BLaER1 (cell line): ENCODE measurements around the gene SPATA17.

Experiments
- H3K27ac ChIP-seq: shearing (Covaris generic); formaldehyde crosslinking; 2 replicates; pipeline ENCODE4 v1.8.1; 2022
- H3K27me3 ChIP-seq: shearing (Covaris generic); formaldehyde crosslinking; 2 replicates; pipeline ENCODE4 v1.8.1; 2022
- H3K36me3 ChIP-seq: shearing (Covaris generic); formaldehyde crosslinking; 2 replicates; pipeline ENCODE4 v1.8.1; 2022
- H3K4me1 ChIP-seq: shearing (Covaris generic); formaldehyde crosslinking; 2 replicates; pipeline ENCODE4 v1.8.1; 2022
- H3K4me2 ChIP-seq: shearing (Covaris generic); formaldehyde crosslinking; 2 replicates; pipeline ENCODE4 v1.8.1; 2022
- H3K4me3 ChIP-seq: shearing (Covaris generic); formaldehyde crosslinking; 2 replicates; pipeline ENCODE4 v1.8.1; 2022
- H3K9ac ChIP-seq: shearing (Covaris generic); formaldehyde crosslinking; 2 replicates; pipeline ENCODE4 v1.8.1; 2022
- H3K9me3 ChIP-seq: shearing (Covaris generic); formaldehyde crosslinking; 2 replicates; pipeline ENCODE4 v1.8.1; 2022
- H4K20me1 ChIP-seq: shearing (Covaris generic); formaldehyde crosslinking; 2 replicates; pipeline ENCODE4 v1.8.1; 2022
- Cebpa-rat ChIP-seq: shearing (Covaris generic); IDR thresholded peaks from 2 replicates; pipeline ENCODE4 v1.8.1; 2022

SPATA17 gene

DNA sequence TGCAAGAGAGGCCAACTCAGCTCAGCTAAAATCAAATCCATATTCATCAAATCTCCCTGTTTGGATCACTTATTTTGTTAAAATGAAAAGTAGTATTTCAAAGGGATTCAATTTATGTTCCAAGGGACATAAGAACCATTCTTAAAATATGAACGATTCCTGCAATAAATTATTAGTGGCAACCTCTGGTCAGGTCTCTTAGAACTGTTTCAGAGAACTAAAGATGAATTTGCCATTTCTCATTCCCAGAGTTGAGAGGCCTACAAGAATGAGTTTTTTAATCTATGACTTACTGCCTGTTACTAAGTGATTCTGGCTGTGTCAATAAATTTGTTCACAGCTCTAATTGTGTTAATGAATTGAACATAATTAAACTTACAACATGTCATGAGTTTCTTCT lies 268.5 kb downstream of the SPATA17 start:
- no peak overlapping the region for H3K9ac ChIP-seq

GRCh38 chr1:217907504-217907903 lies 276.4 kb downstream of the SPATA17 start:
- H3K4me2 ChIP-seq, result no peak overlapping the region
- no peak for TF ChIP-seq Cebpa-rat
- H3K27me3 ChIP-seq, result no peaks in the 10 kb centered on the region
- H3K36me3 ChIP-seq, result no peaks in the 10 kb centered on the region
- no peak overlapping the region for H3K27ac ChIP-seq
- no peak overlapping the region for H3K4me3 ChIP-seq
- H3K9ac ChIP-seq, result no peak overlapping the region
- no peaks in the 10 kb centered on the region for H3K9me3 ChIP-seq
- no peaks in the 10 kb centered on the region for H4K20me1 ChIP-seq
- no peaks in the 10 kb centered on the region for H3K4me1 ChIP-seq

More for the DNA sequence above, 268.5 kb downstream of the SPATA17 start:
- Histone ChIP-seq H3K27ac (no peak overlapping the region), H4K20me1 (no peaks in the 10 kb centered on the region), H3K4me2 (no peak overlapping the region), H3K4me1 (no peaks in the 10 kb centered on the region), H3K9me3 (no peaks in the 10 kb centered on the region), H3K4me3 (no peak overlapping the region), H3K27me3 (no peaks in the 10 kb centered on the region), H3K36me3 (no peaks in the 10 kb centered on the region)
- TF ChIP-seq Cebpa-rat, result no peak

DNA sequence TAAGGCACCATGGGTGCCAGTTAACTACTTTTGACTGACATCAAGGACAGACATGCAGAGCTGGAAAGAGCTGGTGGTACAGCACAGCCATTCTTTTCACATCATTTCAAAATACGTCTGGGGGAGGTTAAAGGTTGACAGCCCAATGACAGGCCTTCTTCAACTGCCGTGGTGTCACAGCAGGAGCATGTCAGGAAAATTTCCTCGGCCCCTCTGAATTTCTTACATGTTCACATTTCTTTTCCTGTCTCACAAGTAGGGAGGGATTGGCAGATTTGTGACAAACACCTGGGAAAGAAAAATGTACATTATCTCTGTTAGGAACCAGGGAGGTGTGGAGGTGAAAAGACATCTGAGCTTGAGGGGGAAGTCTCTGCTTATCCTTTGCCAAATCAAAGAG lies 279.1 kb downstream of the SPATA17 start:
- H3K27ac ChIP-seq, result no peak overlapping the region
- no peaks in the 10 kb centered on the region for H3K27me3 ChIP-seq
- H3K9ac ChIP-seq, result no peak overlapping the region
- no peak overlapping the region for H3K4me2 ChIP-seq
- H3K36me3 ChIP-seq, result no peaks in the 10 kb centered on the region
- no peaks in the 10 kb centered on the region for H4K20me1 ChIP-seq
- H3K4me3 ChIP-seq, result no peak overlapping the region
- H3K9me3 ChIP-seq, result no peaks in the 10 kb centered on the region
- no peak for TF ChIP-seq Cebpa-rat
- H3K4me1 ChIP-seq, result no peaks in the 10 kb centered on the region

GRCh38 chr1:217910791-217911320 lies 279.7 kb downstream of the SPATA17 start:
- TF ChIP-seq Cebpa-rat, result no peak

DNA sequence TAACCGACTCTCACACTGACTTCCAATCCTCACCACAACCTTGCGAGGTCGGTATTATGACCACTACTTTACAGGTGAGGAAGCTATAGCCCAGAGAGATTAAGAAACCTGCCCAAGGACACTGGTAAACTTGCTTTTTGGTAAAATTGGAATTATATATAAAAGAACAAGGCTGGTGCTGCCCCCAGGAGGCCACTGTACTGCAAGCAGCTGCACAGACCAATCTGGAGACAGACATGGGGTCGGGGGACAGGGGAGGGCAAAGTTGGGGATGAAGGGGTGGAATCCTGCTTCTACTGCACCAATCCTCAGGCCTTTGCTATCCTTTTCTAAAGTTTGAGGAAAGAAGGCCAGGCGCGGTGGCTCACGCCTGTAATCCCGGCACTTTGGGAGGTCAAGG lies 280.8 kb downstream of the SPATA17 start:
- Histone ChIP-seq H3K9ac (no peak overlapping the region), H3K27me3 (no peaks in the 10 kb centered on the region), H3K27ac (no peak overlapping the region), H4K20me1 (no peaks in the 10 kb centered on the region), H3K4me2 (no peak overlapping the region), H3K4me1 (no peaks in the 10 kb centered on the region), H3K36me3 (no peaks in the 10 kb centered on the region), H3K9me3 (no peaks in the 10 kb centered on the region), H3K4me3 (no peak overlapping the region)
- no peak for TF ChIP-seq Cebpa-rat

More at GRCh38 chr1:217910791-217911320, 279.7 kb downstream of the SPATA17 start:
- Histone ChIP-seq H3K36me3 (no peaks in the 10 kb centered on the region), H3K4me1 (no peaks in the 10 kb centered on the region), H3K4me3 (no peak overlapping the region), H3K4me2 (no peak overlapping the region), H3K9ac (no peak overlapping the region), H3K9me3 (no peaks in the 10 kb centered on the region), H4K20me1 (no peaks in the 10 kb centered on the region), H3K27ac (no peak overlapping the region), H3K27me3 (no peaks in the 10 kb centered on the region)

DNA sequence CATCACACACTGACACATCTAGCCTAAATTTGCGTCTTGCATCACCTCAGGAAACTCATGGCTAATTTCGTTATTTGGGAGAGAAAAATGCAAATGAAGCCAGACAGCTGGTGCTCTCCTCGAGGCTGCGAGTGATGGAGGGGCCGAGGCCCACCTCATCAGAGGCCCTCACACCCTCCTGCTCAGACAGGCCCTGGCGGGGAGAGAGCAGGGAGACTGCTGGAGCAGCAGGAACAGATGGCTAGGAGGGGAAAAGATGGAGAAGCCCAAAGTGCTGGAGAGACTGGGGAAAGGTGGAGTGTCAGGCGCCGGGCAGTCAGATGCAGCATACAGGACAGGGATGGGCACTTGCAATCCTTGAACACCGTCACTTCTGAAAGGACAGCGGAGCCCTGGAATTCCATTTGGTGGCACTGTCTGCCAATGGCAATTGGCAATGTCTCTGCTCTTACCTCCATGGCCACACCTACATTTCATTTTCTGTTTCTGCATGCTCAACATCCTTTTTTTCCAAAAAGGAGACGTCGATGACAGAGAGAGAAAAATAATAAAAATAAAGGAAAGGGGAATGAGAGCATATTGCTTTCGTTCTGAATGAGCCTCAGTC lies 286.2 kb downstream of the SPATA17 start:
- TF ChIP-seq Cebpa-rat, result no peak
- Histone ChIP-seq H3K4me1 (no peaks in the 10 kb centered on the region), H4K20me1 (no peaks in the 10 kb centered on the region), H3K9ac (no peak overlapping the region), H3K27ac (no peak overlapping the region), H3K9me3 (no peaks in the 10 kb centered on the region), H3K36me3 (no peaks in the 10 kb centered on the region), H3K4me2 (no peak overlapping the region), H3K4me3 (no peak overlapping the region), H3K27me3 (no peaks in the 10 kb centered on the region)

DNA sequence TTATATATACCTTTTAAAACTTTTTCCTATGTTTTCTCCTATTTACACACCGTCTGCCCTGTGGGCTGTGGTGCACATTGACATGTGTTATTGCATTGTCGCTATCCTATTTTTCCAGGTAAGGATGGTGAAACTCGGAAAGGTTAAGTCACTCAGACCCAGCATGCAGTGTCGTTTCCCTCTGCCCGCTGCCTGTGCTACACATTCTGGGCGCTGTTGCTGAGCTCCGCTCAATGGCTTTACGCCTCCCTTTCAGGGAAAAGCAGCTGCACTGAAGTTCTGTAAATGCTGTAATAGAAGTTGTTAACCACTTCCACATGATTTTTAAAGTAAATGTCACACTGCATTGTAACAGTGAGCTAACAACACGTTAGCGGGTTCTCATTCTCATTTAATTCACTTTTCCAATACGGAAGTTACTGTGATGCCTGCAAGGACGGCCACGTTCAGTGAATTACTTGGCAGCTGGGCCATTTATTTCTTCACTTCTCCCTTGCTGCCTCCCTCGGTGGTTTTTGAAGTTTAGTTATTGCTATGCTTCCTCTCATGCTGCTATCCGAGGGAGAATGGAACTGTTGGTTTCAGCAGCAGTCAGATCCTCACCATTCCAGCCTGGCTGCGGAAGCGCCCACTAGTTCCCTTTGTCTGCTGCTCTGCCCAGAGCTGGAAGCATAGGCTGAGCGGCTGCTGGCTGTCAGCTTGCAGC lies 288.7 kb downstream of the SPATA17 start:
- Histone ChIP-seq H3K4me2 (no peak overlapping the region), H3K4me3 (no peak overlapping the region)

More for the DNA sequence above, 288.7 kb downstream of the SPATA17 start:
- Histone ChIP-seq H3K9me3 (no peaks in the 10 kb centered on the region), H3K4me1 (no peaks in the 10 kb centered on the region), H3K9ac (no peak overlapping the region), H4K20me1 (no peaks in the 10 kb centered on the region), H3K36me3 (no peaks in the 10 kb centered on the region), H3K27ac (no peak overlapping the region), H3K27me3 (no peaks in the 10 kb centered on the region)
- TF ChIP-seq Cebpa-rat, result no peak
